ENCODE measurements around the gene RPL13.
A peak's percentile ranks its signal among the peaks of the same experiment; 100 is the strongest.

Gene RPL13

GRCh38 chr16:89579351-89579750 is 18.9 kb downstream of the RPL13 start:
- no peak overlapping the region for H4K8ac ChIP-seq (ENCODE audit: low read length)
- H3K4me2 ChIP-seq (ENCODE audit: low read length, poor library complexity, severe bottlenecking), result no peak overlapping the region
- no peak overlapping the region for H2BK5ac ChIP-seq (ENCODE audit: low read depth, low read length, poor library complexity, severe bottlenecking)
- peaks cover 2% of the 10 kb centered on the region for H3K79me1 ChIP-seq (replicated peaks; ENCODE audit: low read length, poor library complexity, severe bottlenecking)
- H3K14ac ChIP-seq (ENCODE audit: low read length in 2 of 2), result no peak overlapping the region
- H3K9ac ChIP-seq (ENCODE audit: low read length), result no peak overlapping the region
- H3K4me1 ChIP-seq (ENCODE audit: control insufficient read depth, insufficient read depth, low read depth, low read length), result peaks cover 51% of the 10 kb centered on the region
- no peak for DNase-seq
- no peak overlapping the region for H2BK120ac ChIP-seq (ENCODE audit: low read depth, low read length)
- H2AK5ac ChIP-seq (ENCODE audit: low read length, severe bottlenecking), result peak overlapping the region; percentile 66
- H2BK12ac ChIP-seq (ENCODE audit: low read length in 2 of 2), result peak overlapping the region; percentile 28 to 96
- 92% methylated on average over 15 of the region's 15 CpGs for WGBS
- H2AFZ ChIP-seq (ENCODE audit: low read depth, low read length), result no peak overlapping the region
- no peak overlapping the region for H2BK15ac ChIP-seq (ENCODE audit: low read depth, poor library complexity, severe bottlenecking)
- peaks cover 0 to 14% of the 10 kb centered on the region in 2 experiments for H3K36me3 ChIP-seq (ENCODE audit: control insufficient read depth in 1 of 2, insufficient read depth in 2 of 2, low read depth in 1 of 2, low read length in 2 of 2)
- no peak overlapping the region for H3K4ac ChIP-seq (ENCODE audit: low read depth in 1 of 2, low read length in 2 of 2)
- H3K23ac ChIP-seq (ENCODE audit: low read length in 2 of 2), result no peak overlapping the region
- H3K27ac ChIP-seq (ENCODE audit: low read length, poor library complexity, severe bottlenecking), result no peak overlapping the region
- H4K91ac ChIP-seq (ENCODE audit: low read length), result peak overlapping the region; percentile 54
- H3K18ac ChIP-seq (ENCODE audit: low read depth in 1 of 2, low read length in 2 of 2), result no peak overlapping the region
- H3K4me3 ChIP-seq (ENCODE audit: insufficient read depth in 1 of 2, low read depth in 1 of 2, low read length in 2 of 2), result no peak overlapping the region
- H3K9me3 ChIP-seq (ENCODE audit: control insufficient read depth, low read length), result no peaks in the 10 kb centered on the region
- peaks cover 0 to 25% of the 10 kb centered on the region in 2 experiments for H3K27me3 ChIP-seq (ENCODE audit: control insufficient read depth in 1 of 2, insufficient read depth in 1 of 2, low read length in 2 of 2)

GRCh38 chr16:89581045-89581695 is 20.7 kb downstream of the RPL13 start:
- Histone ChIP-seq H3K9me3 (ENCODE audit: control insufficient read depth, low read length) (no peaks in the 10 kb centered on the region), H2BK15ac (ENCODE audit: low read depth, poor library complexity, severe bottlenecking) (no peak overlapping the region), H3K27me3 (ENCODE audit: control insufficient read depth in 1 of 2, insufficient read depth in 1 of 2, low read length in 2 of 2) (peaks cover 0 to 14% of the 10 kb centered on the region in 2 experiments), H2BK5ac (ENCODE audit: low read depth, low read length, poor library complexity, severe bottlenecking) (no peak overlapping the region), H4K91ac (ENCODE audit: low read length) (peak overlapping the region; percentile 34), H3K4me1 (ENCODE audit: control insufficient read depth, insufficient read depth, low read depth, low read length) (peaks cover 40% of the 10 kb centered on the region), H2AK5ac (ENCODE audit: low read length, severe bottlenecking) (peak overlapping the region; percentile 18), H2AFZ (ENCODE audit: low read depth, low read length) (no peak overlapping the region), H3K4ac (ENCODE audit: low read depth in 1 of 2, low read length in 2 of 2) (peak overlapping the region in 1 of 2 experiments; percentile 14), H2BK12ac (ENCODE audit: low read length in 2 of 2) (peak overlapping the region; percentile 59 to 71), H3K23ac (ENCODE audit: low read length in 2 of 2) (no peak overlapping the region), H3K79me1 (replicated peaks; ENCODE audit: low read length, poor library complexity, severe bottlenecking) (peaks cover 2% of the 10 kb centered on the region), H3K9ac (ENCODE audit: low read length) (no peak overlapping the region), H3K18ac (ENCODE audit: low read depth in 1 of 2, low read length in 2 of 2) (peak overlapping the region; percentile 84 to 90), H3K36me3 (ENCODE audit: control insufficient read depth in 1 of 2, insufficient read depth in 2 of 2, low read depth in 1 of 2, low read length in 2 of 2) (peaks cover 0 to 14% of the 10 kb centered on the region in 2 experiments), H3K27ac (ENCODE audit: low read length, poor library complexity, severe bottlenecking) (peak overlapping the region; percentile 65), H3K4me2 (ENCODE audit: low read length, poor library complexity, severe bottlenecking) (no peak overlapping the region), H3K4me3 (ENCODE audit: insufficient read depth in 1 of 2, low read depth in 1 of 2, low read length in 2 of 2) (no peak overlapping the region), H3K14ac (ENCODE audit: low read length in 2 of 2) (no peak overlapping the region), H4K8ac (ENCODE audit: low read length) (peak overlapping the region; percentile 58), H2BK120ac (ENCODE audit: low read depth, low read length) (no peak overlapping the region)
- peak; percentile 99 for DNase-seq
- 32% methylated on average over 33 of the region's 33 CpGs for WGBS

GRCh38 chr16:89581861-89582563 is 21.5 kb downstream of the RPL13 start:
- peak overlapping the region; percentile 90 for H4K8ac ChIP-seq (ENCODE audit: low read length)
- peak overlapping the region; percentile 65 for H3K27ac ChIP-seq (ENCODE audit: low read length, poor library complexity, severe bottlenecking)
- H4K91ac ChIP-seq (ENCODE audit: low read length), result peak overlapping the region; percentile 98
- peaks cover 0 to 7% of the 10 kb centered on the region in 2 experiments for H3K27me3 ChIP-seq (ENCODE audit: control insufficient read depth in 1 of 2, insufficient read depth in 1 of 2, low read length in 2 of 2)
- WGBS, result 56% methylated on average over 15 of the region's 15 CpGs
- peak overlapping the region; percentile 84 to 90 for H3K18ac ChIP-seq (ENCODE audit: low read depth in 1 of 2, low read length in 2 of 2)
- no peak overlapping the region for H2BK5ac ChIP-seq (ENCODE audit: low read depth, low read length, poor library complexity, severe bottlenecking)
- H3K4me2 ChIP-seq (ENCODE audit: low read length, poor library complexity, severe bottlenecking), result no peak overlapping the region
- peak overlapping the region; percentile 40 for H2AFZ ChIP-seq (ENCODE audit: low read depth, low read length)
- H2BK15ac ChIP-seq (ENCODE audit: low read depth, poor library complexity, severe bottlenecking), result no peak overlapping the region
- no peak overlapping the region for H3K14ac ChIP-seq (ENCODE audit: low read length in 2 of 2)
- peak overlapping the region; percentile 96 for H2AK5ac ChIP-seq (ENCODE audit: low read length, severe bottlenecking)
- peak overlapping the region in 1 of 2 experiments; percentile 23 for H3K23ac ChIP-seq (ENCODE audit: low read length in 2 of 2)
- H2BK120ac ChIP-seq (ENCODE audit: low read depth, low read length), result peak overlapping the region; percentile 81
- H3K79me1 ChIP-seq (replicated peaks; ENCODE audit: low read length, poor library complexity, severe bottlenecking), result peaks cover 2% of the 10 kb centered on the region
- no peak overlapping the region for H3K4me3 ChIP-seq (ENCODE audit: insufficient read depth in 1 of 2, low read depth in 1 of 2, low read length in 2 of 2)
- peak; percentile 62 for DNase-seq
- peak overlapping the region; percentile 46 for H3K9ac ChIP-seq (ENCODE audit: low read length)
- peaks cover 0 to 14% of the 10 kb centered on the region in 2 experiments for H3K36me3 ChIP-seq (ENCODE audit: control insufficient read depth in 1 of 2, insufficient read depth in 2 of 2, low read depth in 1 of 2, low read length in 2 of 2)
- no peaks in the 10 kb centered on the region for H3K9me3 ChIP-seq (ENCODE audit: control insufficient read depth, low read length)
- H3K4me1 ChIP-seq (ENCODE audit: control insufficient read depth, insufficient read depth, low read depth, low read length), result peaks cover 34% of the 10 kb centered on the region
- H2BK12ac ChIP-seq (ENCODE audit: low read length in 2 of 2), result peak overlapping the region; percentile 55 to 71
- peak overlapping the region; percentile 75 to 93 for H3K4ac ChIP-seq (ENCODE audit: low read depth in 1 of 2, low read length in 2 of 2)

- DNase-seq, result no peak
- Histone ChIP-seq H3K4me2 (ENCODE audit: low read length, poor library complexity, severe bottlenecking) (no peak overlapping the region), H2BK120ac (ENCODE audit: low read depth, low read length) (peak overlapping the region; percentile 81), H3K36me3 (ENCODE audit: control insufficient read depth in 1 of 2, insufficient read depth in 2 of 2, low read depth in 1 of 2, low read length in 2 of 2) (peaks cover 0 to 14% of the 10 kb centered on the region in 2 experiments), H3K23ac (ENCODE audit: low read length in 2 of 2) (no peak overlapping the region), H2AK5ac (ENCODE audit: low read length, severe bottlenecking) (peak overlapping the region; percentile 96), H3K9me3 (ENCODE audit: control insufficient read depth, low read length) (no peaks in the 10 kb centered on the region), H2AFZ (ENCODE audit: low read depth, low read length) (peak overlapping the region; percentile 40), H3K4me1 (ENCODE audit: control insufficient read depth, insufficient read depth, low read depth, low read length) (peaks cover 32% of the 10 kb centered on the region), H4K91ac (ENCODE audit: low read length) (peak overlapping the region; percentile 98), H3K27me3 (ENCODE audit: control insufficient read depth in 1 of 2, insufficient read depth in 1 of 2, low read length in 2 of 2) (no peaks in the 10 kb centered on the region), H2BK5ac (ENCODE audit: low read depth, low read length, poor library complexity, severe bottlenecking) (no peak overlapping the region), H3K14ac (ENCODE audit: low read length in 2 of 2) (peak overlapping the region in 1 of 2 experiments; percentile 80), H4K8ac (ENCODE audit: low read length) (peak overlapping the region; percentile 90), H3K18ac (ENCODE audit: low read depth in 1 of 2, low read length in 2 of 2) (peak overlapping the region; percentile 79 to 90), H2BK15ac (ENCODE audit: low read depth, poor library complexity, severe bottlenecking) (peak overlapping the region; percentile 4), H3K4ac (ENCODE audit: low read depth in 1 of 2, low read length in 2 of 2) (peak overlapping the region; percentile 75 to 93), H3K79me1 (replicated peaks; ENCODE audit: low read length, poor library complexity, severe bottlenecking) (peaks cover 2% of the 10 kb centered on the region), H3K9ac (ENCODE audit: low read length) (peak overlapping the region; percentile 46), H3K4me3 (ENCODE audit: insufficient read depth in 1 of 2, low read depth in 1 of 2, low read length in 2 of 2) (no peak overlapping the region), H3K27ac (ENCODE audit: low read length, poor library complexity, severe bottlenecking) (peak overlapping the region; percentile 65), H2BK12ac (ENCODE audit: low read length in 2 of 2) (peak overlapping the region; percentile 55 to 71)
- 94% methylated on average over 19 of the region's 19 CpGs for WGBS
Measured at GRCh38 chr16:89582614-89583196, 22.2 kb downstream of the RPL13 start.

Data from mesenchymal stem cell (in vitro differentiated cells and primary cell).